GM12873 (cell line): ENCODE data around the gene KLK10.

Experiments used
- CTCF ChIP-seq: IDR thresholded peaks from 2 replicates; pipeline ENCODE4 v1.5.1; 2012; ENCODE audit warnings: low read depth, mild to moderate bottlenecking, moderate library complexity, low read length, control low read depth; ENCODE audit not compliant: insufficient read depth; ENCODE audit errors: missing control alignments

KLK10 gene

DNA sequence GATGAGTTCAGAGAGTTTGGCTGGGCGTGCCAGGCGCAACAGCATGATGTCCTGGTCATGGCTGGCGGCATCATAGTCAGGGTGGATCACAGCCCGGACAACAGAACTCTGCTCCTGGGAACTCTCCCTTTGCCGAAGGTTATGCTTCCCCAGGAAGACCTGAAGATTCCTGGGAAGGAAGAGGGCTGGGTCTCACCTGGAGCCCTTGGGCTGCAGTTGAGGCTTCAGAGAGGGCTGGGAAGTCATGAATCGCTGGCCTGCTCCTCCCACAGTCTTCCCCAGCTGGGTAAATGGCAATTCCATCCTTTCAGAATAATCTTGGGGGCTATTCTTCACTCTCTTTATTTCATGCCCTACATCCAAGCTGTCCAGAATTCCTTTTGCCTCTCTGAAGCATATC is 56.1 kb downstream of the KLK10 start:
- TF ChIP-seq CTCF: no peak
